ENCODE results near the gene SRSF3. TPM values are rescaled to one million over a fixed set of nuclear protein-coding genes. Genes with fewer than 3 reads are reported as not detected.

SRSF3 gene
- total RNA-seq, 1 experiment from 2014 or later = 682 TPM

GRCh38 chr6:36550473-36551000 lies 43.6 kb upstream of the SRSF3 start:
- Histone ChIP-seq H3K27ac (ENCODE audit: low read depth, low read length, poor library complexity, severe bottlenecking) (no peak overlapping the region), H3K4me3 (ENCODE audit: low read depth, low read length, poor library complexity, severe bottlenecking) (no peak overlapping the region), H3K9me3 (ENCODE audit: low read depth, low read length, poor library complexity, severe bottlenecking) (no peaks in the 10 kb centered on the region), H3K4me1 (ENCODE audit: insufficient read depth, low read length, poor library complexity, severe bottlenecking) (peaks cover 5% of the 10 kb centered on the region), H3K27me3 (replicated peaks; ENCODE audit: insufficient read depth, low read depth, low read length, poor library complexity) (no peaks in the 10 kb centered on the region), H3K36me3 (ENCODE audit: insufficient read depth, low read length, poor library complexity, severe bottlenecking) (no peaks in the 10 kb centered on the region)
- BruUV-seq (replicated peaks) = no TSS peak
- intact Hi-C loops (cut with micrococcal nuclease; ENCODE audit: unreplicated experiment) = no loop called here
- ChIA-PET POLR2A (ENCODE audit: low non-redundant PET) (no interaction called here), CTCF (no interaction called here)
- no peak for DNase-seq (ENCODE audit: low spot score)
- TF ChIP-seq CTCF (conservative IDR thresholded peaks at IDR 0.05; ENCODE audit: low read depth, low read length) = no peak
- TF ChIP-seq EZH2 (IDR thresholded peaks at IDR 0.05; ENCODE audit: borderline replicate concordance, low read depth, low read length, poor library complexity, severe bottlenecking) = no peak

GRCh38 chr6:36555750-36556252 lies 38.4 kb upstream of the SRSF3 start:
- DNase-seq (ENCODE audit: low spot score) = no peak
- no peaks in the 10 kb centered on the region for H3K4me1 ChIP-seq (ENCODE audit: insufficient read depth, low read length, poor library complexity, severe bottlenecking)
- H3K9me3 ChIP-seq (ENCODE audit: low read depth, low read length, poor library complexity, severe bottlenecking) = no peaks in the 10 kb centered on the region
- no peaks in the 10 kb centered on the region for H3K36me3 ChIP-seq (ENCODE audit: insufficient read depth, low read length, poor library complexity, severe bottlenecking)
- intact Hi-C loops (cut with micrococcal nuclease; ENCODE audit: unreplicated experiment) = no loop called here
- no peak overlapping the region for H3K27ac ChIP-seq (ENCODE audit: low read depth, low read length, poor library complexity, severe bottlenecking)
- H3K27me3 ChIP-seq (replicated peaks; ENCODE audit: insufficient read depth, low read depth, low read length, poor library complexity) = no peaks in the 10 kb centered on the region
- TF ChIP-seq CTCF (conservative IDR thresholded peaks at IDR 0.05; ENCODE audit: low read depth, low read length) (no peak), EZH2 (IDR thresholded peaks at IDR 0.05; ENCODE audit: borderline replicate concordance, low read depth, low read length, poor library complexity, severe bottlenecking) (no peak)
- ChIA-PET POLR2A (ENCODE audit: low non-redundant PET) (interaction anchor here (0.6 kb wide), 1 partner anchor 17 kb away, joined by 16 read pairs; no protein-coding TSS in a partner anchor), CTCF (interaction anchor here (0.7 kb wide), 1 partner anchor 198 kb away, joined by 7 read pairs; no protein-coding TSS in a partner anchor)
- BruUV-seq (replicated peaks) = no TSS peak
- no peak overlapping the region for H3K4me3 ChIP-seq (ENCODE audit: low read depth, low read length, poor library complexity, severe bottlenecking)

- ChIA-PET CTCF (interaction anchor here (0.7 kb wide), 1 partner anchor 198 kb away, joined by 7 read pairs; no protein-coding TSS in a partner anchor), POLR2A (ENCODE audit: low non-redundant PET) (interaction anchor here (0.6 kb wide), 1 partner anchor 16 kb away, joined by 16 read pairs; no protein-coding TSS in a partner anchor)
- no peak overlapping the region for H3K27ac ChIP-seq (ENCODE audit: low read depth, low read length, poor library complexity, severe bottlenecking)
- no peak for DNase-seq (ENCODE audit: low spot score)
- H3K9me3 ChIP-seq (ENCODE audit: low read depth, low read length, poor library complexity, severe bottlenecking) = no peaks in the 10 kb centered on the region
- H3K4me3 ChIP-seq (ENCODE audit: low read depth, low read length, poor library complexity, severe bottlenecking) = no peak overlapping the region
- no TSS peak for BruUV-seq (replicated peaks)
- no peaks in the 10 kb centered on the region for H3K27me3 ChIP-seq (replicated peaks; ENCODE audit: insufficient read depth, low read depth, low read length, poor library complexity)
- intact Hi-C loops (cut with micrococcal nuclease; ENCODE audit: unreplicated experiment) = no loop called here
- H3K4me1 ChIP-seq (ENCODE audit: insufficient read depth, low read length, poor library complexity, severe bottlenecking) = no peaks in the 10 kb centered on the region
- TF ChIP-seq EZH2 (IDR thresholded peaks at IDR 0.05; ENCODE audit: borderline replicate concordance, low read depth, low read length, poor library complexity, severe bottlenecking) = no peak
- no peak for TF ChIP-seq CTCF (conservative IDR thresholded peaks at IDR 0.05; ENCODE audit: low read depth, low read length)
- H3K36me3 ChIP-seq (ENCODE audit: insufficient read depth, low read length, poor library complexity, severe bottlenecking) = no peaks in the 10 kb centered on the region
Measured at GRCh38 chr6:36556281-36556680, 37.9 kb upstream of the SRSF3 start.
